Nephron (organoid): ENCODE results near the gene RND1.

Source experiments
- H3K27ac Mint-ChIP-seq, 3 experiments: 2 replicates each; pipeline ENCODE4 v1.8.0; 2020; ENCODE audit warnings: mixed read lengths in 3 of 3, mild to moderate bottlenecking in 2 of 3, moderate library complexity in 1 of 3
- H3K27me3 Mint-ChIP-seq: 2 replicates; pipeline ENCODE4 v1.8.0; 2021; ENCODE audit warnings: low read depth, mild to moderate bottlenecking, moderate library complexity, mixed read lengths
- H3K36me3 Mint-ChIP-seq: 2 replicates; pipeline ENCODE4 v1.8.0; 2020; ENCODE audit warnings: low read depth, mixed read lengths
- H3K4me1 Mint-ChIP-seq: 2 replicates; pipeline ENCODE4 v1.8.0; 2020; ENCODE audit warnings: mixed read lengths
- H3K4me3 Mint-ChIP-seq, 3 experiments: 2 replicates each; pipeline ENCODE4 v1.8.0; 2020; ENCODE audit warnings: mild to moderate bottlenecking in 3 of 3, mixed read lengths in 3 of 3, moderate library complexity in 2 of 3
- H3K9me3 Mint-ChIP-seq: 2 replicates; pipeline ENCODE4 v1.8.0; 2020; ENCODE audit warnings: mixed read lengths
- CTCF ChIP-seq, 3 experiments: fragments of 200-600 bp; sonication (generic); IDR thresholded peaks; one replicate each; pipeline ENCODE4 v1.5.0; 2021; ENCODE audit warnings: antibody characterized with exemption in 3 of 3; ENCODE audit not compliant: unreplicated experiment in 3 of 3

Gene RND1

DNA sequence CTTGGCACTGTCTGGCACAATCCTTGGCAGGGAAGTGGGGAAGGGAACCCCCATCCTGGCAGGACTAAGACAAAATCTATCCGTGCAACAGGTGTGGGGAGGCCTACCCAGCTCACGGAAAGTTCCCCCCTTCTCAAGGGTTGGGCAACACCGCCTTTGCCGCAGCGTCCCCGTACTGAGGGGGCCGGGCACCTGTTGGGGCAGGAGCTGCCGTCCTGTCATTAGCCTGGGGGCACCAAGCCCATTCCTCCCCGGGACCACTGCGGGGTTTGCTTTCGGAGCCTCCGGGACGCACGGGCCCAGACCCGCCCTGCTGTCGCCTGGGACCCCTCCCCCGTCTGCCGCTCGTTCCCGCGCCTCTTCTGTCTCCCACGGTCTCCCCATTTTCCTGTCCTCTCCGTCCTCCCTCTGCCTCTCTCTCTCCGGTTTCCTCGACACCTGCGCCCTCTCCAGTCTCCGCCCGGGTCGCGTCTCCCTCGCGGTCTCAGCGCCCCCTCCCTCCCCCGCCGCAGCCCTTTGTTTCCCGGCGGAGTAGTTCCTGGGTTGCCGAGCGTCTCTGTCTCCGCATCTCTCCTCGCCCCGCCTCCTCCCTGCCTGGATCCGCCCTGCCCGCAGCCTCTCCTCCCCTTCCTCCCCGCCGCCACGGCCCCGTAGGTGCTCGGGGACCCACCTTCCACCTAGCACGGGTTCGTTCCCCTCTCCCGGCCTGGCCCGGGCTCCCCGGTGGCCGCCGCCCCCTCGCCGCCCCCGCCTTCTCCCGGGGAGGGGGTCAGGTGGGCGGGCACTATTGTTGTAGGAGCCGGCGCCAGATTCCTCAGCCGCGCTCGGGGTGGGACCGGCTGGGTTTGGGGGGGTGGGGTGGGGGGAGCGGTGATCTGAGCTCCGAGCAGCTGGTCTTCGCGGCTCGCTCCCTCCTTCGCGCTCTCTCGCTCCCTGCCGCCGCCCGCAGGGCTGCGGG is 47.5 kb downstream of the RND1 start, which contains the start of gene CACNB3:
Gene CACNB3 (plus strand): TSS at position 624 of the 958 bp plus-strand sequence. CDS start 434 bp downstream, outside the sequence.
- TF ChIP-seq CTCF (IDR thresholded peaks at IDR 0.05; ENCODE audit: unreplicated experiment in 3 of 3) = no peak

DNA sequence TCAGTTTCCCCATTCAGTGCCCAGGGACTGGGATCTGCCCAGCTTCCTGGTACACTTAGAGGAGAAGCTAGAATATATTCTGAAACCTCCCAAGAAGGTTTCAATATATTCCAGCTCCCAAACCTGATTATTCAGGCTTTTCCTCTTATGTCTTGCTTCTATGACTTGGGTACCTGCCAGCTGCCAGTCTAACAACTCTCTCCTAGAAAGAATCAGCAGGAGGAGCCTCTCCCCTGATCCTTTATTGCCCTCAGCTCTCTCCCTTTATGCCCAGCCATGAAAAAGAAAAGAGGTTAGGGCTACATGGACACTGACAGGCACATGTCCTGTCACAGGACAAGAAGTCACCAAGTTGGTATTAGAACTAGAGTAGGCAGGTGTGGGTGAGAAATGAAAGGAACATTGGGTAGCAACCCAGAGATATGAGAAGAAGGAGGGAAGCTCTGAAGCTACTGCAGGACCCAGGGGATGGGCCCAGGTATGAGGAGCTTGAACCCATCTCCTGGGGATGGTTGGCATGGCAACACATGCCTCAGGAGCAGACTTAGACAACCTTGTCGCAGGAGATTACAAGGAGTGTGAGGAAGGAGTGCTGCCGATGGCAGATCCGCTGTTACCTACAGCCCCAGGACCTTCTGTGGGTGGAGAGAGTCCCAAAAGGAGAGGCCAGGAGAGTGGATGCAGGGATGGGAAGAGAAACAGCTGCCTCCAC is 49.4 kb downstream of the RND1 start:
- Mint-ChIP-seq H3K4me3 (peak overlapping the region; percentile 90 to 91 (median 91)), H3K27me3 (peaks cover 6% of the 10 kb centered on the region)
- no peak for TF ChIP-seq CTCF (IDR thresholded peaks at IDR 0.05; ENCODE audit: unreplicated experiment in 3 of 3)

More for the DNA sequence above, 47.5 kb downstream of the RND1 start, which contains the start of gene CACNB3:
- Mint-ChIP-seq H3K4me1 (peaks cover 60% of the 10 kb centered on the region), H3K27ac (peak within 1 kb of the TSS; percentile 78 to 85 (median 85)), H3K9me3 (no peaks in the 10 kb centered on the region), H3K27me3 (peaks cover 6% of the 10 kb centered on the region), H3K4me3 (peak within 1 kb of the TSS; percentile 91), H3K36me3 (peaks cover 4% of the 10 kb centered on the region)

GRCh38 chr12:48815126-48816110 is 50.3 kb downstream of the RND1 start:
- H3K9me3 Mint-ChIP-seq = no peaks in the 10 kb centered on the region
- peak overlapping the region; percentile 90 to 91 (median 91) for H3K4me3 Mint-ChIP-seq
- H3K36me3 Mint-ChIP-seq = peaks cover 4% of the 10 kb centered on the region
- peaks cover 6% of the 10 kb centered on the region for H3K27me3 Mint-ChIP-seq
- H3K27ac Mint-ChIP-seq = peak overlapping the region; percentile 85 to 97 (median 92)
- H3K4me1 Mint-ChIP-seq = peaks cover 70% of the 10 kb centered on the region
- no peak for TF ChIP-seq CTCF (IDR thresholded peaks at IDR 0.05; ENCODE audit: unreplicated experiment in 3 of 3)

More for the DNA sequence above, 49.4 kb downstream of the RND1 start:
- Mint-ChIP-seq H3K9me3 (no peaks in the 10 kb centered on the region), H3K27ac (peak overlapping the region; percentile 66 to 97 (median 85)), H3K4me1 (peaks cover 63% of the 10 kb centered on the region), H3K36me3 (peaks cover 4% of the 10 kb centered on the region)

GRCh38 chr12:48814262-48815125 is 51.2 kb downstream of the RND1 start:
- H3K27ac Mint-ChIP-seq = peak overlapping the region; percentile 87 to 97 (median 93)
- peaks cover 4% of the 10 kb centered on the region for H3K36me3 Mint-ChIP-seq
- H3K27me3 Mint-ChIP-seq = peaks cover 6% of the 10 kb centered on the region
- no peaks in the 10 kb centered on the region for H3K9me3 Mint-ChIP-seq
- H3K4me1 Mint-ChIP-seq = peaks cover 66% of the 10 kb centered on the region
- H3K4me3 Mint-ChIP-seq = peak overlapping the region; percentile 90 to 91 (median 91)
- peak; percentile 97 to 99 (median 97) for TF ChIP-seq CTCF (IDR thresholded peaks at IDR 0.05; ENCODE audit: unreplicated experiment in 3 of 3)
